Stimulated activated naive B cell treated with anti-CD40 and anti-IgM and Interleukin-4, amounts not matched to agents 10 μg/mL and 1 μg/mL and 100 μg/mL, for 72 hours (primary cell): ENCODE measurements around the gene SNX18.

Experiments used
- ATAC-seq, 2 donors: fragments of 150-1000 bp; cut with Tn5 transposase; replicated peaks; 2 replicates each; pipeline ENCODE4 v1.10.0; 2021; ENCODE audit warnings: moderate library complexity in 1 of 2
- DNase-seq: peaks from one replicate; pipeline ENCODE4 v3.0.0; 2021
- H3K27ac Mint-ChIP-seq: one replicate; pipeline ENCODE4 v1.8.0; 2022; ENCODE audit warnings: mild to moderate bottlenecking, mixed read lengths
- H3K27me3 Mint-ChIP-seq, 2 donors: one replicate each; pipeline ENCODE4 v1.8.0; 2022; ENCODE audit warnings: mixed read lengths in 2 of 2
- H3K36me3 Mint-ChIP-seq, 2 donors: one replicate each; pipeline ENCODE4 v1.8.0; 2022; ENCODE audit warnings: mixed read lengths in 2 of 2, mild to moderate bottlenecking in 1 of 2
- H3K4me1 Mint-ChIP-seq, 2 donors: one replicate each; pipeline ENCODE4 v1.8.0; 2022; ENCODE audit warnings: mixed read lengths in 2 of 2, mild to moderate bottlenecking in 1 of 2
- H3K4me3 Mint-ChIP-seq, 2 donors: one replicate each; pipeline ENCODE4 v1.8.0; 2022; ENCODE audit warnings: mild to moderate bottlenecking in 2 of 2, mixed read lengths in 2 of 2, moderate library complexity in 1 of 2
- H3K9me3 Mint-ChIP-seq, 2 donors: one replicate each; pipeline ENCODE4 v1.8.0; 2022; ENCODE audit warnings: mixed read lengths in 2 of 2, mild to moderate bottlenecking in 1 of 2

The SNX18 gene

DNA sequence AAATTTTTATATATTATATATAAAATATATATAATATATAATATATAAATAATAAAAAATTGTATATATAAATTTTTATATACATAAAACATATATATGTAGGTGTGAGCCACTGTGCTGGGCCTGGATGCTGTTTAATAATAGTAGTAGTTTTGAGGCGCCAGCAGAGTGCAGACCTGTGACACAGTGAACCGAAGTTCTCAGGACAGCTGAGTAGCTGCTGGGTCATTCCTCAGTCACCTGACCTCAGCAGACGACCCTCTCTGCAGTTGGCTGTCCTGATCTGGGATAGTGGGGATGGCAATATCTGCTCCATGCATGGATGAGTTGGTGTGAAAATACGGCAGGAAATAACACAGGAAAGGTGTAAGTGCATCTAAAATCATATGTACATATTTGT lies 3.3 kb upstream of the SNX18 start:
- no peak for ATAC-seq
- Mint-ChIP-seq H3K27ac (no peak overlapping the region), H3K36me3 (peaks cover 7 to 9% of the 10 kb centered on the region in 2 donors), H3K9me3 (no peaks in the 10 kb centered on the region), H3K27me3 (peaks cover 5 to 6% of the 10 kb centered on the region in 2 donors), H3K4me1 (peaks cover 6 to 15% of the 10 kb centered on the region in 2 donors), H3K4me3 (no peak overlapping the region)
- no peak for DNase-seq

DNA sequence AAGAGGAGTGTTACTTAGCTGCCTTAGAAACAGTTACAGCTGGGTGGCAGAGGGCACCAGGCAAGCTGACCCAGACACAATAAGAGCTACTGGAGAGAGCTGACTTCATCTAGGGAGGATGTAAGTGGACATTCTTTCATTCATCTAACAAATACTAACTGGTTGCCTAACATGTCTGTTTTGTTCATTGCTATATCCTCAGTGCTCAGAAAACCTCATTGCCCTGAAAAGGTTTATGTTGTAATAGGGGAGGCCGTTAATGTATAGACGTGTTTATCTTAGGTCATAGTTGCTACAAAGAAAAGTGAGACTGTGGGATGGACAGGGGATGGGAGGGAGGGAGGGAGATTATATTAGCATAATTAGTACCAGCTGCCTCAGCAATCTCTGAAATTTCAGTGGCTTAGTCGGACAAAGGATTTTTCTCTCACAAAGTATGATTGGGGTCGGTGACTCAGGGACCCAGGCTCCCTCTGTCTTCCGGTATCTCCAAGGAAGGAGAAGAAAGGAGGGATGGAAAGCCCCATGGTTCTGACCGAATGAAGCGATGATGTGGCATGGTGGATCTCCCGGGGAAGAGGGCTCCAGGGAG lies 2.6 kb upstream of the SNX18 start:
- DNase-seq = no peak
- Mint-ChIP-seq H3K4me1 (peaks cover 13 to 21% of the 10 kb centered on the region in 2 donors), H3K27me3 (no peaks in the 10 kb centered on the region), H3K4me3 (no peak overlapping the region), H3K36me3 (peaks cover 12 to 15% of the 10 kb centered on the region in 2 donors), H3K9me3 (no peaks in the 10 kb centered on the region), H3K27ac (no peak overlapping the region)
- no peak for ATAC-seq

DNA sequence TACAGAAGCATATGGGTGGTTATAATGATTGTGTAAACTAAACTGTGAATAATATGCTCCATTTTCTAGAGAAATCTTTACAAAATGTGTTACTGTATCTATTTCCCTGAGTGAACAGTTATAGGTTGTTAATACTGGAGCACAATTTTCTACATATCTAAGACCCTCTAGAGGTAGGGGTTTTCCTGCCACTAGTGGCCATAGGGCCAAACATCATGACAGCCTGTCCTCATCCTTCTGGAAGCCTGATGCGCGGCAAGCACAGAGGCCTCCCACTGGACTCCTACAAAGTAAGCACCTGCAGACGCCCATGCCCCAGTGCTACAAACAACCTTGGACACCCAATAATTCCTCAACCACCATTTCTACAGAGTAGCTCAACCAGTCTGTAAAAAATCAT lies 1.9 kb upstream of the SNX18 start:
- DNase-seq (no peak), ATAC-seq (no peak)
- Mint-ChIP-seq H3K4me1 (peaks cover 15 to 25% of the 10 kb centered on the region in 2 donors), H3K4me3 (no peak overlapping the region), H3K27me3 (no peaks in the 10 kb centered on the region), H3K9me3 (no peaks in the 10 kb centered on the region), H3K27ac (no peak overlapping the region), H3K36me3 (peaks cover 15 to 19% of the 10 kb centered on the region in 2 donors)

DNA sequence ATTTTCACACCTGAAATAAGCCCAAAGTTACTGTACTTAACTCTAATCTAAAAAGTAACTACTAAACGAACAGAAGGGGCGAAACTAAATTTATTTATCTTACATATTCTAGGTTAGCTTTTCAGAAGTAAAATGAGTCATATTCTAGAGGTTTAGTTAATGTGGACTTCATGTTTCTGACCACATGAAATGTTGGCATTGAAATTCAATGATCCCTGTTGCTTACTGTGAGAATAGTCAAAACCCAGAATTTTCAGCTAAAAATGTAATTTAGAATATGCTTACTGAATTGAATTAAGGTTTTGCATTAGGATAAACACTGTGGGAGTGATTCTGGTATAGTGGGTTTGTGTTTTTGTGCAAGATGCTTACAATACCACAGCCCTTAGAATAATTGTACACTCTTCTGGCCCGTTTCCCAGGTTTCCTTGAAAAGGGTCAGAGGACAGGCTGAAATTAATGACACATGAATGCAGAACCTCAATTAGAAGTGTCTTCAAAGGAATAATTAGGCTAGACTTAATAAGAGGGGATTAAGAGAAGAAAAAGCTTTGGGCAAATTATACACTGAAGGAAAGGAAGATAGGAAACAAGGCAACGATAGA lies 1.4 kb upstream of the SNX18 start:
- Mint-ChIP-seq H3K27me3 (no peaks in the 10 kb centered on the region), H3K27ac (no peak overlapping the region), H3K4me1 (peaks cover 17 to 31% of the 10 kb centered on the region in 2 donors), H3K36me3 (peaks cover 18 to 23% of the 10 kb centered on the region in 2 donors), H3K9me3 (no peaks in the 10 kb centered on the region), H3K4me3 (no peak overlapping the region)
- ATAC-seq (no peak), DNase-seq (no peak)

DNA sequence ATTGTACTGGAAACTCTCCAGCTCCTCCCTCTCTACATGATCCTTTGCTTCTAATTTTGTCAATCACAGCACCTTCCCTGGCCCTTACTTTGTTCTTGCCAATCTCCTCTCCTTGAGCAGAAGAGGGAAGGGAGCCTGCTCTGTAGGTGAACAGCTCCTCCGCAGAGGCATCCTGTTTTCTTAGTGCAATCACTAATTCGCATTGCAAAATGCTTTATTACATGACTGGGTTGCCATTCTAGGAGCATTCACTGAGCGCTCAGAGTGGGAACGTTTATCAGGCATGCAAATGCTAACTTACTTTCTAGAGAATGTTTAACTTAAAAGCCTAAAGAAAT lies 416 bp upstream of the SNX18 start:
- H3K4me3 Mint-ChIP-seq = peak overlapping the region; percentile 92 to 98

DNA sequence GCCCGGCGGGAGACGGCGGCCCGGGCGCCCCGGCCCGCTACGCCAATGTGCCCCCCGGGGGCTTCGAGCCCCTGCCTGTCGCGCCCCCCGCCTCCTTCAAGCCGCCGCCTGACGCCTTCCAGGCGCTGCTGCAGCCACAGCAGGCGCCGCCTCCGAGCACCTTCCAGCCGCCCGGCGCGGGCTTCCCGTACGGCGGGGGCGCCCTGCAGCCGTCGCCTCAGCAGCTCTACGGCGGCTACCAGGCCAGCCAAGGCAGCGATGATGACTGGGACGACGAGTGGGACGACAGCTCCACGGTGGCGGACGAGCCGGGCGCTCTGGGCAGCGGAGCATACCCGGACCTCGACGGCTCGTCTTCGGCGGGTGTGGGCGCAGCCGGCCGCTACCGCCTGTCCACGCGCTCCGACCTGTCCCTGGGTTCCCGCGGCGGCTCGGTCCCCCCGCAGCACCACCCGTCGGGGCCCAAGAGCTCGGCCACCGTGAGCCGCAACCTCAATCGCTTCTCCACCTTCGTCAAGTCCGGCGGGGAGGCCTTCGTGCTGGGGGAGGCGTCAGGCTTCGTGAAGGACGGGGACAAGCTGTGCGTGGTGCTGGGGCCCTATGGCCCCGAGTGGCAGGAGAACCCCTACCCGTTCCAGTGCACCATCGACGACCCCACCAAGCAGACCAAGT lies 723 bp downstream of the SNX18 start:
- H3K9me3 Mint-ChIP-seq = no peaks in the 10 kb centered on the region
- peaks cover 23 to 31% of the 10 kb centered on the region in 2 donors for H3K36me3 Mint-ChIP-seq
- peak overlapping the region; percentile 92 to 98 for H3K4me3 Mint-ChIP-seq
- ATAC-seq = peak; percentile 69 to 74
- peak; percentile 52 for DNase-seq
- H3K4me1 Mint-ChIP-seq = peaks cover 29 to 38% of the 10 kb centered on the region in 2 donors
- H3K27ac Mint-ChIP-seq = peak overlapping the region; percentile 62
- no peaks in the 10 kb centered on the region for H3K27me3 Mint-ChIP-seq

More for the DNA sequence above, 416 bp upstream of the SNX18 start:
- Mint-ChIP-seq H3K4me1 (peaks cover 23 to 37% of the 10 kb centered on the region in 2 donors), H3K27ac (no peak overlapping the region), H3K9me3 (no peaks in the 10 kb centered on the region), H3K27me3 (no peaks in the 10 kb centered on the region), H3K36me3 (peaks cover 18 to 23% of the 10 kb centered on the region in 2 donors)
- ATAC-seq (peak; percentile 2 to 5), DNase-seq (no peak)

DNA sequence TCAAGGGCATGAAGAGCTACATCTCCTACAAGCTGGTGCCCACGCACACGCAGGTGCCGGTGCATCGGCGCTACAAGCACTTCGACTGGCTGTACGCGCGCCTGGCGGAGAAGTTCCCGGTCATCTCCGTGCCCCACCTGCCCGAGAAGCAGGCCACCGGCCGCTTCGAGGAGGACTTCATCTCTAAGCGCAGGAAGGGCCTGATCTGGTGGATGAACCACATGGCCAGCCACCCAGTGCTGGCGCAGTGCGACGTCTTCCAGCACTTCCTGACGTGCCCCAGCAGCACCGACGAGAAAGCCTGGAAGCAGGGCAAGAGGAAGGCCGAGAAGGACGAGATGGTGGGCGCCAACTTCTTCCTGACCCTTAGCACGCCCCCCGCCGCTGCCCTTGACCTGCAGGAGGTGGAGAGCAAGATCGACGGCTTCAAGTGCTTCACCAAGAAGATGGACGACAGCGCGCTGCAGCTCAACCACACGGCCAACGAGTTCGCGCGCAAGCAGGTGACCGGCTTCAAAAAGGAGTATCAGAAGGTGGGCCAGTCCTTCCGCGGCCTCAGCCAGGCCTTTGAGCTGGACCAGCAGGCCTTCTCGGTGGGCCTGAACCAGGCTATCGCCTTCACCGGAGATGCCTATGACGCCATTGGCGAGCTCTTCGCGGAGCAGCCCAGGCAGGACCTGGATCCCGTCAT lies 1.4 kb downstream of the SNX18 start:
- Mint-ChIP-seq H3K27me3 (no peaks in the 10 kb centered on the region), H3K27ac (peak overlapping the region; percentile 62), H3K9me3 (no peaks in the 10 kb centered on the region), H3K36me3 (peaks cover 24 to 35% of the 10 kb centered on the region in 2 donors), H3K4me3 (peak overlapping the region; percentile 92 to 98), H3K4me1 (peaks cover 35 to 38% of the 10 kb centered on the region in 2 donors)
- DNase-seq (no peak), ATAC-seq (no peak)

DNA sequence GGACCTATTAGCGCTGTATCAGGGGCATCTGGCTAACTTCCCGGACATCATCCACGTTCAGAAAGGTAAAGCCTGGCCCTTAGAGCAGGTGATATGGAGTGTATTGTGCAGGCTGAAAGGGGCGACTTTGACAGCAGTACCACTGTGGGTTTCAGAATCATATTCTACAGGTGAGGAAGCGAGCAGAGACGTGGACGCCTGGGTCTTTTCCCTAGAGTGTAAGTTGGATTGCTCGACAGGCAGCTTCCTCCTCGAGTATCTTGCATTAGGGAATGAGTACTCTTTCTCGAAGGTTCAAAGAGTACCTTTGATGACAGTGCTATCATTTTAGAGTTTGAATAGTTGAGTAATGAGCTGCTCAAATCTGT lies 1.9 kb downstream of the SNX18 start:
- Mint-ChIP-seq H3K36me3 (peaks cover 28 to 39% of the 10 kb centered on the region in 2 donors), H3K4me3 (peak overlapping the region; percentile 92 to 98), H3K27ac (peak overlapping the region; percentile 25), H3K4me1 (peaks cover 38% of the 10 kb centered on the region in 2 donors), H3K9me3 (no peaks in the 10 kb centered on the region), H3K27me3 (no peaks in the 10 kb centered on the region)
- DNase-seq = no peak
- no peak for ATAC-seq

DNA sequence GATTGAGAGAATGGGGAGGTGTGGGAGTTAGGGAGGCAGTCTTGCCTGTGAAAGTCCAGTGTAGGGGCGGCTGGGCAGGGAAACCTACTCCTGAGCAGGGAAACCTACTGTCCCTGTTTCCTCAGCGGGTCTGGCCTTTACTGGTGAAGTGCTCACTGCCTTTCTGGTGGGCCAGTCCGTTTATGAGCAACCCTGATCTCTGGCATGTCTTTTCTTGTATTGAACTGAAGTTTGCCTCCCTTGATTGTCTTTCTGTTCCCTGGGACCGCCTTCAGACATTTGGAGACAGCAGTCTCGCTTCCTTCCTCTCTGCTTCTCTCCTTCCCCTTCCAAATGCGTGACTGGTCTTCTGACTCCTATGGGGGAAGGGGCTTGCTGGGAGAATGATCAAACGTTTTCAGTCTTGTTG lies 2.9 kb downstream of the SNX18 start:
- peak overlapping the region; percentile 92 to 98 for H3K4me3 Mint-ChIP-seq
- DNase-seq = no peak
- peak overlapping the region; percentile 33 for H3K27ac Mint-ChIP-seq
- no peak for ATAC-seq
- H3K36me3 Mint-ChIP-seq = peaks cover 29 to 42% of the 10 kb centered on the region in 2 donors
- H3K4me1 Mint-ChIP-seq = peaks cover 38 to 40% of the 10 kb centered on the region in 2 donors
- H3K9me3 Mint-ChIP-seq = no peaks in the 10 kb centered on the region
- no peaks in the 10 kb centered on the region for H3K27me3 Mint-ChIP-seq

DNA sequence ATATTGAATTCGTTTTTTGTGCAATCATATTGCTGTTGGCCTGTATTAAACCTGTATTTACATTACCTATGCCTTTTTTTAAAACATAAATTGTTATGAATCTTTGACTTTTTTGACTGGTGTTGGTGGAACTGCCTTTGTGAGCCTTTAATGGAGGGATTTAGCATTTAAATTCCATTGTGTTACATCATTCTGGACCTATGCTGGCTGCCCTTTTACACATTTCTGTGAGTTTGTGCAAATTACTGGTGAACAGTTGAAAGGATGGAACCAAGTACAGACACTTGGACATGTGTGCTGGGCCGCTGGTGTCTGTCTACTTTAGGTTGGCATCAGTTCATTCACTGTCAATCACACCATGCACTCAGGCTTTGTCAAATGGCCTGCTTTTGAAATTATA lies 3.4 kb downstream of the SNX18 start:
- peak overlapping the region; percentile 71 for H3K27ac Mint-ChIP-seq
- peak overlapping the region; percentile 92 to 98 for H3K4me3 Mint-ChIP-seq
- no peaks in the 10 kb centered on the region for H3K9me3 Mint-ChIP-seq
- H3K27me3 Mint-ChIP-seq = no peaks in the 10 kb centered on the region
- peaks cover 32 to 42% of the 10 kb centered on the region in 2 donors for H3K36me3 Mint-ChIP-seq
- peaks cover 38 to 42% of the 10 kb centered on the region in 2 donors for H3K4me1 Mint-ChIP-seq
- DNase-seq (no peak), ATAC-seq (no peak)

DNA sequence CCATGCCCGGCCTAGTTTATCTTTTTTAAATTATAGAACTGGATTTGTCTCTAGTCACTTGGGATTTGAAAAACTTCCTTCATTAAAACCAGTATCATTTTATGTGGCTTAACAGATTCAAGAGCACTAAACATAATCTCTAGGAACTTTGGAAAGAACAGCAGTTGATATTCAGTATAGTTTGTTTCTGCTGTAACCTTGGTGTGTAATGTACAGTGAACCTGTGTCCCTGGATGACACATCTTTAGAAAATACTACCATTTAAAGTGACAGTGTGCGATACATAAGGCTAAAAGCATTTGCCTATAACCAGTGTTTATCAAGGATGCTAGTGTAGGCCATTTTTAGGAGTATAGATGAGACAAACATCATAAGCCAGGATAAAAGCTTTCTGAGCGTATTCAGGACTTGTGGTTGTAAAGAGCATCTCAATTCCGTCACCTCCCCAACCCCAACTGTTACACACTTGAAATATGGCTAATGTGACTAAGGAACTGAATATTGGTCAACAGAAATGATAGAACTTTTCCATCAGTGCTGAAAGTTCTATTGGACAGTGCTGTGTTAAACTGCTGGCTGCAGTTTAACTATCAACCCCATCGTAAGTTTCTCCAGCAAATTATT lies 4.4 kb downstream of the SNX18 start:
- H3K4me3 Mint-ChIP-seq = peak overlapping the region; percentile 45 to 54
- ATAC-seq (no peak), DNase-seq (no peak)
- peaks cover 32 to 42% of the 10 kb centered on the region in 2 donors for H3K36me3 Mint-ChIP-seq
- H3K9me3 Mint-ChIP-seq = no peaks in the 10 kb centered on the region
- no peak overlapping the region for H3K27ac Mint-ChIP-seq
- peaks cover 36 to 42% of the 10 kb centered on the region in 2 donors for H3K4me1 Mint-ChIP-seq
- H3K27me3 Mint-ChIP-seq = no peaks in the 10 kb centered on the region

DNA sequence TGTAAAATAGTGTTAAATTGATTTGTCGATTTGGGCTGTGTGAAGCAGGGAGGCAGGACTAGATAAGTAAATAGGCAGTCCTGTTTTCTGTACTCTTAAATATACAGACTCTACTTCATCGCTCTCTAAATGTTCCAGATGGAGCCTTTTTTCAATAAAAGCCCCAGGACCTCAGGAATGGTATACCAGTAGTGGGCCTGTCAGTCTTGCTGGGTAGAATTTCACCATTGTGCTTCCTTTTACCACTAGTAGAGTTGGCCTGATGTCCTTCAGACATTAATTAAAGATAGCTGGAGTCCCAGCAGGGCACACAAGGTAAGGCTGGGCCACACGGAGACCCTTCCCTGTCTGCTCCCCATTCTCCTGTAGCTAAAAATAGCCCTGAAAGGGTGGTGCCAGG lies 6.0 kb downstream of the SNX18 start:
- H3K27me3 Mint-ChIP-seq = no peaks in the 10 kb centered on the region
- H3K4me1 Mint-ChIP-seq = peaks cover 29 to 40% of the 10 kb centered on the region in 2 donors
- H3K9me3 Mint-ChIP-seq = no peaks in the 10 kb centered on the region
- ATAC-seq (no peak), DNase-seq (no peak)
- no peak overlapping the region for H3K27ac Mint-ChIP-seq
- peak overlapping the region in 1 of 2 donors; percentile 48 for H3K4me3 Mint-ChIP-seq
- peaks cover 31 to 41% of the 10 kb centered on the region in 2 donors for H3K36me3 Mint-ChIP-seq

DNA sequence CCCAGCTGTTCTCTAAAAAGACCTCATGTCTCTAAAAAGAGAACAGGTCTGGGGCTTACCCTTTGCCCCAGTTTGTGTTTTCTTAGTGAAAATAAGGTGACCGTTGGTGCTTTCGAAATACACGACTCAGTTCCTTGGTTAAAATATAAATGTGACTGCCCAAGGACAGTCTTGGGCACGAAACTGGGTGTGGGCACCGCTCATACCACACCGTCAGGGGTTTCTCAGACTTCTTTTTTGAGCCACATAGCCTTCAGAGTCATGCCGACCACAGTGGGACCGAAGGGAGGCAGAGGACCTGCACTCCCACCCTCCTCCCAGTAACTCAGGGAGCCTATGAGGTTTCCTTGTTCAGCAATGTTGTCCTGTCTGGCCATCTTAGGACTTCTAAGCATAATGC lies 6.5 kb downstream of the SNX18 start:
- no peak for DNase-seq
- Mint-ChIP-seq H3K4me3 (peak overlapping the region; percentile 26 to 48), H3K9me3 (no peaks in the 10 kb centered on the region), H3K27me3 (no peaks in the 10 kb centered on the region), H3K36me3 (peaks cover 27 to 35% of the 10 kb centered on the region in 2 donors), H3K27ac (peak overlapping the region; percentile 21), H3K4me1 (peaks cover 24 to 38% of the 10 kb centered on the region in 2 donors)
- ATAC-seq = no peak

DNA sequence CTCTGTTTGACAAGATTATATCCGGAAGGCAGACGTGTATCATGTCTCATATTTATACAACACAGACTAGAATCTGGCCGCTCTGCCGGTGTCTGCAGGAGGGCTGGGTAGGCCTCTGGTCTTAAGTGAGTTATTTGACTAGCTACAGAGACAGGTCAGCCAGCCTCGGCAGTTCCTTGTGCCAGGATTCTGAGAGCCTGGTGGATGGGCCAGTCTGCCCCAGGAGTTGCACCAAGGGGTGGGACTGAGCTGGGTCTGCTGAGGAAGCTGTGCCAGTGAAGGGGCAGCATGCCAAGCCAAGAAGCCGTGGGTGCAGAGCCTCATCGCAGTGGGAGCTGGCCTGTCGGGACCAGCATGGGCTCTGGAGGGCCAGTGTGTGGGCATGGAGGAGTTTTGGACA lies 7.1 kb downstream of the SNX18 start:
- peaks cover 20 to 29% of the 10 kb centered on the region in 2 donors for H3K36me3 Mint-ChIP-seq
- no peak for DNase-seq
- H3K27me3 Mint-ChIP-seq = no peaks in the 10 kb centered on the region
- no peak for ATAC-seq
- peaks cover 18 to 32% of the 10 kb centered on the region in 2 donors for H3K4me1 Mint-ChIP-seq
- H3K9me3 Mint-ChIP-seq = no peaks in the 10 kb centered on the region
- H3K4me3 Mint-ChIP-seq = peak overlapping the region in 1 of 2 donors; percentile 12
- no peak overlapping the region for H3K27ac Mint-ChIP-seq
